Stimulated activated CD8-positive, alpha-beta memory T cell treated with anti-CD3 and anti-CD28 coated beads, Interleukin-12 subunit alpha, Interleukin-12 subunit beta, amount 100 ng/mL, for 24 hours (primary cell): ENCODE measurements around the gene ATP8B3.

Source experiments
- DNase-seq: peaks from one replicate; pipeline ENCODE4 v3.0.0-alpha.2; 2020; ENCODE audit errors: extremely low read depth

ATP8B3 gene, protein sequence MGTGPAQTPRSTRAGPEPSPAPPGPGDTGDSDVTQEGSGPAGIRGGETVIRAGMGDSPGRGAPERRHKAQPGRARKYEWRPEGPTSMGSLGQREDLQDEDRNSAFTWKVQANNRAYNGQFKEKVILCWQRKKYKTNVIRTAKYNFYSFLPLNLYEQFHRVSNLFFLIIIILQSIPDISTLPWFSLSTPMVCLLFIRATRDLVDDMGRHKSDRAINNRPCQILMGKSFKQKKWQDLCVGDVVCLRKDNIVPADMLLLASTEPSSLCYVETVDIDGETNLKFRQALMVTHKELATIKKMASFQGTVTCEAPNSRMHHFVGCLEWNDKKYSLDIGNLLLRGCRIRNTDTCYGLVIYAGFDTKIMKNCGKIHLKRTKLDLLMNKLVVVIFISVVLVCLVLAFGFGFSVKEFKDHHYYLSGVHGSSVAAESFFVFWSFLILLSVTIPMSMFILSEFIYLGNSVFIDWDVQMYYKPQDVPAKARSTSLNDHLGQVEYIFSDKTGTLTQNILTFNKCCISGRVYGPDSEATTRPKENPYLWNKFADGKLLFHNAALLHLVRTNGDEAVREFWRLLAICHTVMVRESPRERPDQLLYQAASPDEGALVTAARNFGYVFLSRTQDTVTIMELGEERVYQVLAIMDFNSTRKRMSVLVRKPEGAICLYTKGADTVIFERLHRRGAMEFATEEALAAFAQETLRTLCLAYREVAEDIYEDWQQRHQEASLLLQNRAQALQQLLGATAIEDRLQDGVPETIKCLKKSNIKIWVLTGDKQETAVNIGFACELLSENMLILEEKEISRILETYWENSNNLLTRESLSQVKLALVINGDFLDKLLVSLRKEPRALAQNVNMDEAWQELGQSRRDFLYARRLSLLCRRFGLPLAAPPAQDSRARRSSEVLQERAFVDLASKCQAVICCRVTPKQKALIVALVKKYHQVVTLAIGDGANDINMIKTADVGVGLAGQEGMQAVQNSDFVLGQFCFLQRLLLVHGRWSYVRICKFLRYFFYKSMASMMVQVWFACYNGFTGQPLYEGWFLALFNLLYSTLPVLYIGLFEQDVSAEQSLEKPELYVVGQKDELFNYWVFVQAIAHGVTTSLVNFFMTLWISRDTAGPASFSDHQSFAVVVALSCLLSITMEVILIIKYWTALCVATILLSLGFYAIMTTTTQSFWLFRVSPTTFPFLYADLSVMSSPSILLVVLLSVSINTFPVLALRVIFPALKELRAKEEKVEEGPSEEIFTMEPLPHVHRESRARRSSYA (N-terminal part only)

DNA sequence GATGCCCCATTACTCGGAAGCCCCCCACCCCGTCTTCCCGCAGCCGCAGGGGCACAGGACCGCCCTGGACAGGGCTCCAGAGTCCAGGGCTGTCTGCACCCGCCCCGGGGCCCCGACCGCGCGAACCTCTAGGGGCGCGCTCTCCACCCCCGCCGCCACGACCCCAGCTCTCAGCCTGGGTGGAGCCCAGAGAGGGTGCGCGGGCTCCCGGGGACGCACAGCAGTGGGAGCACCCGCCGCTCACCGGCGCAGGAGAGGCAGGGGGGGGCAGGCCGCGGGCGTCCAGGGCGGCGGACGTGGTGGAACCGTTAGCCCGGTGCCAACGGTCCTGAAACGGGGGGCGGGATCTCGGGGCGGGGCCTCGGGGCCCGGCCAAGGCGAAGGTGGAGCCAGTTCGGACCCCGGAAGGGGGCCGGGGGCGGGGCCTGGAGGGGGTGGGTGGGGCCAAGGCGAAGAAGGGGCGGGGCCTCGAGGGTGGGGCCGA lies at the start of gene ATP8B3:
Gene ATP8B3 (minus strand): TSS at position 335 of the 484 bp plus-strand sequence. CDS start 540 bp downstream, outside the sequence.
- no peak for DNase-seq

DNA sequence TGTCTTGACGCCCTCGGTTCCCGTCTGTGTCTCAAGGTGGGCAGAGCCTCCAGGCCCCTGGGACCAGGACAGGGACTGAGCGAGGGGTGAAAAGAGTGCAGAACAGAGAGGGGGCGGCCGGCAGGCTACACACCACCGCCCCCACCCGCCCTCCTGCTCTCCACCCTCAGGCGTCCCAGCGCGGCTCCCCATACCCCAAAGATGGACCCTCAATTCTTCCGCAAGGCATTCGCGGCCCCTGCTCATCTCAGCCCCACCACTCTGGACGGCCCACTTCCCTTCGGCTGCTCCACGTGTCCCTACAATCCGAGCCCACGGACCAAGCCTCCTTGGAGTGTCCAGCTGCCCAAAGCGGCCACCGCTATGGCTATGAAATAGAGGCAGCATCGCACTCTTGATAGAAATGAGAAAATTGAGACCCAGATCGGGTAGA lies 49.5 kb upstream of the ATP8B3 start:
- DNase-seq = no peak

DNA sequence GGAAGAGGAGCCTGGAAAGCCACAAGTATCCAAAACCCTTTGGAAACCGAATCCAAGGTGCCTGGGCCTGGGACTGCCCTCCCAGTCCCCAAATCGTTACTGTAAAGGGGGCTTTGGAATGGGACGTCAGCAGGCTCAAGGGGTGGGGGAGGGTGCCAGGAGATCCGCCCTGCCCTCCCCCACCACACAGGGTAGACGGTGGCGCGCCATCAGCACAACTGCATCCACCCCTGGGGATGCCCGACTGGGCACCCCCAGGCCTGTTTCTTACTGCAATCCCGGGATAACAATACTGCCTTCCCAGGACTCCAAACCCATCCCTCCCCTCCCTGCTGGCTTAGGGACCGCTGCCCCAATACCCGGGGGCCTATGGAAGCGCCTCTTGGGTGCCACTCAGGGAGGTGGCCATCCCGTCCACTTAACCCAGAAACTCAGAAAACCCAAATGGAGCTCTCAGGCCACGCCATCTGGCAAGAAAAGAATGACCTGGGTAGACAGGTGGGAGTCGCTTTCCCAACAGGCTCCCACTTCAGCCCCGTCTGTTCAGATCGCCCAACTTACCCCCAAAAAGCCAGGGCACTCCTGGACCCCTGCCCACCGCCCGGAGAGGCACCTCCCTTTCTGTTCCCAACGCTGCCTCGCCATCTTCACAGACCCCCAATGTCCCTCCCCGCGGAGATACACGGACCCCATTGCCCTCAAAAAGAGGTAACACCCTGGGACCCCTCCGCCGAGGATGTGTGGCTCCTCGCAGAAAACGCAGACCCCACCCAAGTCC lies 48.9 kb upstream of the ATP8B3 start:
- DNase-seq = no peak

DNA sequence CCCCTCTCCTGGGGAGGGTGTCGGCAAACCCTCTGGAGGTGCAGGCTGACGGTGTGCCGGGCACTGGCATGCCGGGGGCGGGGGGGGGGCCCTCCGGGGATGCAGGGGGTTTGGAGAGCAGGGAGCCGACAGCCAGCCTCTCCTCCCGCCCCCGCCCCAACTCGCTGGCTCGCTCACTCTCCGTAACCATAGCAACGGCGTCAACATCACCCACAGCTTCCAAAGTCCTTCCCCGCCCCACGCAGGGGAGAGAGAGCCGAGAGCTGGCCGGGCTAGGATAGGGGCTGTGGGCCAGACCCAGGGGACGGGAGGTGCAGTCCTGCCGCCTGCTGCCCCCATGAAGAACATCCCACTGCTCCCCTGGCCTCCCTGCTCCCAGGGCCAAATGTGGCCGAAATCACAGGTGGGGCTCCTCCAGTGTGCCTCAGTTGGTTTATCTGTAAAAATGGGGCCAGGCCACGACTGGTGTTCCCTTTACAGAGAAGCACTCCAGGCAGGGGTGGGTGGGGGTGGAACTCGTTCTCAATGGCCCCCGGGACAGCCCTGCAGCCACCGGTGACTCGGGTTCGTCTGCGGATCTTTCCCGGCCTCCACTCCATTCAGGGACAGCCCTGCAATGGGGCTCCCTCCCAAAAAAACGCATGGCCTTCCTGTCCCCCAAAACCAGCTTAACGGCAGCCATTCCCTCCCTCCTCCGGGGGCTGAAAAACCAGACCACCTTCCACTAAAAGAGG lies 48.1 kb upstream of the ATP8B3 start:
- no peak for DNase-seq

DNA sequence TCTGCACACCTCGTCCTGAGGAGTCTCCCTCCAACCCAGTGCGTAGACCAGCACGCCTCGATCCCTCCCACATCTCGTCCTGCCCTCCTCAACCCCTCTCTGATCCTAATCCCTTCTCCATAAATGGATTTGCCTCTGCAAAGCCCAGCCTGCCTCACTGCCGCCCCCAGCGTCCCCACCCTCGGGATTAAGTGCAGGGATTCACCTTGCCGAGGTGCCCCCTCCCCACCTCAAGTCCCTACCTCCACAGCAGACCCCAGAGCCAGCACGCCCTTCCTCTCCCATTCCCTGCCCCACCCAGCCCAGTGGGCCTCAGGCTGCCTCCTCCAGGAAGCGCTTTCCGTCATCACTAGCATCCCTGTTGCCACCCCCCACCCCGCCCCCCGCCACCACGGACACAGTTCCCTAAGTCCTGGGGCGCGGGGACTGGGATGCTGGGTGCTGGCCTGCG lies 47.3 kb upstream of the ATP8B3 start:
- DNase-seq = no peak

DNA sequence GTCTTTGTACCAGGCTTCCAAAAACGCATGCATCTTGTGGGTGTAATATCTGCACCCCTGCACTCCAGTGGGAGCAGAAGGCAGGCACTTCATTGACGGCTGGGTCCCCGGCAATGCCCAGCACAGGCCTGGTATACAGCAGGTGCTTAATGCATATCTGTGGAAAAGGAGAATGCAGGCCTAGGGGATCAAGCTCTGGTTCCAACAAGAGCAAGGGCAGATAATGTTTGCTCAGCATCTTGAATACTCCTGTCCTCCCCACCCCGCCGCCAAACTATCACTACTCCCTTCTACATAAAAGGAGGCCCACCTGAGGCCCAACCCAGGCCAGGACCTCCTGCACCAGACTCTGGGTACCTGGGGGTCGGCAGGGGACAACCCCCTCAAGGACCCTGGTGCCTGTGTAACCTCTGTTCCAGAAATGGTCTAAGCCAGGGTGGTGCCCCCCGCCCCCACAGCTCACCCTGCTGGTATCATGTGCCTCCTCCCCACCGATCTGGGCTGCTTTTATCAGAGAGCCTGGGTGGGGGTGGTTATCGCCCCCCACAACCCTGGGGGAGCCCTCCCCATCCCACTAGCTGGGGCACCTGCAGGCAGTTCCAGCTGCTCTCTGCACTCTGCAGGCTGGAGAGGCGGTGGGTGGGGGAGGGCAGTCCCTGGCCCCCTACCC lies 46.5 kb upstream of the ATP8B3 start:
- DNase-seq = no peak

DNA sequence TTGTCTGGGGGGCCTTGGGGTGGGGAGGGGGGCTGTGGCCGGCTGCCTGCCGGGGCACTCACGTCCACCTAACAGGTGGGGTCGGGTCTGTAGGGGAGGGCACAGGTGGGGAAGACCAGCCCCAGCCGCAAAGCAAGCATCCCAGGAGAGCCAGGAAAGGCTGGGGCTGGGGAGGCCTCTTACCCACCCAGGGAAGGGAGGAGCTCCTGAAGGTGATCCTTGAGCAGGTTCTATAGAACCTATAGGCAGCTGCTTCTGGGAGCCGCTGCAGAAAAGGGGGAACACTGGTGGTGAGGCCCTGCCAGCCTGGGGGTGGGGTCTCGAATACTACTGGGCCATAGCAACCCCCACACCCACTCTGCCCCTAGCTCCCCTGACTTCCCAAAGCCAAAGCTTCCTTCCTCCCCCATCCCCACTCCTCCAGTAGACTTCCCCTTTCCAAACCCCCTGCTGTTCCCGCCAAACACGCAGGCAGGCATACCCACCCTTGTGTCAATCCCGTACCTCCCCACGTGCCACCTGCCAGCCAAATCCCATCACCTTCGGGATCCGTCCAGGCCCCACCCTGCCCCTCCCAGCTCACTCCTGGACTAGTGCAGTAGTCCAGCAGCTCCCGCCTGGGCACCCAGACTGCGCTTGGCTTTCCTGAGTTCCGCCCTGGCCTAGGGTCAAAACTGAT lies 45.7 kb upstream of the ATP8B3 start:
- DNase-seq = no peak

DNA sequence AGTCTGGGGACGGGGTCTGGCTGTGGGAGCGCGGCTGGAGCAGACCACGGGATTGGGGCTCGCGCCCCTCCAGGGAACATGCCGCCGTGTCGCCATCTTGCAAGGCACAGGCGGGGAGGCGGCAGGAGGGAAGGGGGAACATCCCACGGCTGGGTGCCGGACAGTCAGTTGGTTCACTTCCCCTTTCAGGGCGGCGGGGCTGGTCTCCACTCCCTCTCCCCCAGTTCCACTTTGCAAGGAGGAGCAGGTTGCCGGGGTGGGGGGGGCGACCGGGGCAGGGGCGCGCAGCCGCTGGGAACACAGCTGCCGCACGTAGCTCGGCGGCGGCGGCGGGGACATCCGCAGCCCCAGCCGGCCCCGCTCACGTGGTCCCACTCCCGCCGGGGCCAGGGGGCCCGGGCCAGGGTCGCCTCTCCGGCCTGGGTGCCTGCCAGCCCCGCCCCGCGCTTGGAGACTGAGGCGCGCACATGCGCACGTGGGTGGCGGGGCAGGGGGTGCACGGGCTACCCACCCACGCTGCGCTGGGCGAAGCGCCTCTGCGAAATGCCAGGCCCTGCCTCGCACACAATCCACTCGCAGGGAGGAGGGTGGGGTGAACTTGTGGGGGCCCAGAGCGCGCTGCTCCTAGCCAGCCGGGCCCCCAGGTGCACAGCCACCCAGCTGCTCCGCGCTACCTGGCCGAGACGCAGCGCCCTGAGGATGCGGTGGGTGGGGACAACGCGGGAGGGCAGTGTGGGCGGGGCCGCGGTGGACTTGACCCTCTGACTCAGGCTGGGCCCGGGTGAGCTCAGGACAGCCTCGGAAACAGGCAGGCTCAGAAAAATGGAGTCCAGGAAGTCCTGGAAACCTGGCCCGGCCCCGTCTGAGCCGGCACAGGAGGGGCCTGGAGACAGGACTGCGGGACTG lies 44.9 kb upstream of the ATP8B3 start:
- DNase-seq = no peak

DNA sequence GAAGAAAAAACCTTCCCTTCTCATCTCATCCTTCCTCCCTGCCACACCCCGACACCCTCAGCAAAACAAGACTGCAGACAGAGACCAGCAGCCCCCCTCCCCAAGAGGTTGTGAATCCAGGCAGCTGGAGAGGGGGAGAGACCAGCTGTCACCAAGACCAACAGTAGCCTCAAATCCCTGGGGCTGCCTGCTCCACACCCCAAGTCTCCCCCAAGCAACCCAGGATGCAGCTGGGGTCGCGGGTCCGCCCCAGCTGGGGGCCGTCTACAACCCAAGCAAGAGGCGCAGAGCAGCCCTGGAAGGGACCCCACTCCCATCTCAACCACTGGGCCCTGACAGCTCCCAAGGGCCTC lies 44.2 kb upstream of the ATP8B3 start:
- no peak for DNase-seq

DNA sequence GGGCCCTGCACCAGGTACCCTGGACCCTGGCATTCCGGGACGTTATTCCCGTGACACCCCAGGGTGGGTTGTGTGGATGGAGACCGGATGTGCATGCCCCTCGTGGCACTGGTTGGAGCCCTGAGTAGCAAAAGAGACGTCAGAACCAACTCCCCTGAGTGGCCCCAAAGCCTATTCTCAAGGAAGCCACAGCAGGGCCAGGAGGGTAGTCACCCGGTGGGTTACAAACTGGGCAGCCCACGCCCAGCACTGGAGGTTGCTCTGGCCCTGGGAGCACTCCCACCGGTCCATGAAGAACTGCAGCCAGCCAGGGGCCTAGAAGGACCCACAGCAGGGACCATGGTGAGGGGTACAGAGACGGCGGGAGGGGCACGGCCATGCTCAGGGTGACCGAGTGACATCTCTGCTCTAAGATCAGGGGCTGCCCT lies 43.8 kb upstream of the ATP8B3 start:
- DNase-seq = no peak

DNA sequence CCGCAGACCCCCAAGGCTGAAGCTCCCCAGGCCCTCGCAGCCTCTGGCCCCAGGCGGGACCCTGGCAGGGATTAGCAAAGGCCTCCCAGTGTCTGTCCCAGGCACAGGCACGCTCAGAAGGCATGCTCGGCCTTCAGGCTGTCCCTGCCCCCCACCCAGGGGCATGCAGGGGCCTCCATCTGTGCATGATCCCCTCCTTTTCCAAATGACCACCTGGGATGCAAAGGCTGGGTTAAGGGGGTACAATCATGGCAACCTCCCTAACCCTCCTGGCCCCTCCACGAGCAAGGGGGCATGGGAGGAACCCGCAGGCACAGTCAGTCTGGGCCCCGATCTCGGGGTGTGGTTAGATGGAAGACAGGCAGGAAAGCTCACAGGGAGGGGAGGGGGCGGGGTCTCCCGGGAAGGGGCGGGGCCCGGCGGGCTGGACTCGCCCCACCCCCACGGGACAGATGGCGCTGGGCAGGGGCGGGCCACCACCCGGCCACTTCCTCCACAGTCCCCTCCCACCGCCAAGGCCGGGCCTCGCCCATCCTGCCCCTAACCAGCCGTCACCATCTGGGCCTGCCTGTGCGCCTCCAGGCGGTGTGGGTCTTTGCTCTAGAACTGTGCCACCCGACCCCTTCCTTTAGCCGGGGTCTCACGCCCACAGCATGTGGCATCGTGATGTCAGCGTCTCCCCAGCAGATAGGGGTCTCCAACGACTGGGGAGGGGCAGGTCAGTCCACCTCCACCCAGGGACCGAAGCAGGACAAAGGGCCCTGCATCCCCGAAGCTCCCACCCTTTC lies 43.2 kb upstream of the ATP8B3 start:
- no peak for DNase-seq

DNA sequence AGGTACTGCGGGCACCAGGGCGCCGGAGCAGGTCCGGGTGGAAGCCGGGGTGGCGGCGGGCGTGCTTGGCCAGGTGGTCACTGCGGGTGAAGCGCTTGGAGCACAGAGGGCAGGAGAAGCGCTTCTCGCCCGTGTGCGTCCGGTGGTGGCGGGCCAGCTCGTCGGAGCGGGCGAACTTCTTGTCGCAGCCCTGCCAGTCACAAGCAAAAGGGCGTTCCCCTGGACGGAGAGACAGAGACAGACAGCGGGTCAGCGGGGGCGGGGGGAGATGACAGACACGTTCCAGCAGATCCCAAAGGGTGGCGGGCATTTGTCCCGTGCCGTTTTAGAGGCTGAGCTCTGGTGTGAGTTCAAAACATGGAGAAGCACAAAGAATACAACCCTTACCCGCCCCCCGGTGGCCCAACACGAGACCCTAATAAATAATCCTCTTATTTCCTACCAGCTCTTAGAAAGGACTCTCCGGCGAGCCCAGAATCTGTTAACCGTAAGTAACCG lies 42.5 kb upstream of the ATP8B3 start:
- no peak for DNase-seq

DNA sequence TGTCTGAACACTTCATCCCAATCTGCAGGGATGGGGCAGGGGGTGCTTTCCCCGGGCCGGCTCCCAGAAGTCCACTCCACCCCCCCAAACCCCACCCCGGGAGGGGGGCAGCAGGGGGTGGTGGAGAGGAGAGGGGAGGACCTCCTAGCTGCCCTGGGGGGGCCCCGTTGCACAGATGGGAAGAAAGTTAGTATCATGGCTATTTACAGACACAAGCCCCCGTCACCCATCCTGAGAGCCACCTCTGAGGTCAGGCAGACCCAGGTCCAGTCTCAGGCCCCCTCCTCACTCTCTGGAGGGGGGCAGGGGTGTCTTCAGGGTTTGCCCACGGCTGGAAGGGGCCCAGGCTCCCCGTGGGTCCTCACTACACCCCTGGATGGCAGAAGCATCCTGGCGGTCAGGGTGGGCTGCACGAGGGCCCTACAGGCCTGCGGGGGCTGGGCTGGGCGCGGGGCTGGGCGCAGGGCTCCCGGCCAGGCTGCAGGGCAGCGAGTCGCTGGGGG lies 42.0 kb upstream of the ATP8B3 start:
- no peak for DNase-seq

DNA sequence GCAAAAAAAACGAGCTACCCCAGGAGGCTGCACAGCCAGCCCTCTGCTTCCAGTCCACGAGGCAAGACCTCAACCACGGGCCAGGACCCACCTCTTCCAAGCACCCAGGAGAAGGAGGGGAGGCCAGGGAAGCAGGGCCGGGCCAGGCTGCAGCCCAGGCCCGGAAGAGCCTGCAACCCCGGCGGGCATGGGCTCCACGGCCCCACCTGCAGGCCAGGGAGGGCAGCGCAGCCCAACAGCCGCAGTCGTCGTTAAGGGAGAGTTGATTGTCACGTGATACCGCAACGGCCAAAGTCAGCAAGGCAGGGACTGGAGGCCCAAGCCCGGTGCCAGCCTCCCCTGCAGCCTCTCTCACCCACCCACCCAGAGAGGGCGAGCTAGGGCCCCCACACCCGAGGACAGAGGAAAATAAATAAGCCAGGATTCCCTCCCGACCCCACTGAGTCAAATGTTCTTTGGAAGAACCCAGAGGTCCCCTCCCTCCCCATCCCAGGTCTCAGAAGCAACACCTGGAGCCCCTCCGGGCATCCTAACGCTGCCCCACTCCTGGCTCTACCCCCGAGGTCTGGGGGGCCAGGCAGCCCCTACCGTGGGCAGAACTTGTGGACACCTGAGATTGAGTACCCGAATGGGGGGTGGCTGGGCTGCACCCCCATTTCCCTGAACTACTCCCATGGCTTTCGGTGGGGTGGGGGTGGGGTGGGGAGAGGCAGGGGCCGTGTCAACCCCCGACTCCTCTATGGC lies 41.4 kb upstream of the ATP8B3 start:
- no peak for DNase-seq

DNA sequence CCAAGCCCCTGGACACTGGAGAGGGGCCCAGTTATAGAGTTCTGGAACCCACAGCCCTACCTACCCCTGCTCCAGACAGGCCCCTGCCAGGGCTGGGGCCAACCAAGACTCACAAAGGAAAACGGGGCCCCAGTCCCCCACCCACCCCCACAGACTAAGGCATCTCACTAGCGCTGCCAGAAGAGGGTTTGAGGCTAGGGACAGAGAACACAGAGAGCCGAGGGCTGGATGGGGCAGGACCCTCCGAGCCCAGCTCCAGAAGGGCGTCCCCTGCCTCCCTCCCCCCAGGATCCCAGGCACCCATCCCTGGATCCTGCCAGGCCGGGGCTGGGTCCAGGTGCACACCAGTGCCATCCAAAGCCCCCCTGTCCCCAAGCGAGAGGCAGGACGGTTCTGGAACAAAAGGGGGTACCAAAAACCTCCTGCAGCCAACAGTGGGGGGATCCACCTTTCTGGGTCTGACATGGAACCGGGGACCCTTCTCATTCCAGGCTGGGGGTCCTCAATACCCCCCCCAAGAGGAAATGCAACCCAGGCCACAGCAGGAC lies 40.6 kb upstream of the ATP8B3 start:
- no peak for DNase-seq
